ENCODE data around the gene RIC1.
A peak's percentile ranks its signal among the peaks of the same experiment; 100 is the strongest.
"Not testable (repeated sequence)": the region's sequence is repeated elsewhere in the genome, so short reads cannot be mapped to it uniquely, and the experiment has no call there.

RIC1 gene

DNA sequence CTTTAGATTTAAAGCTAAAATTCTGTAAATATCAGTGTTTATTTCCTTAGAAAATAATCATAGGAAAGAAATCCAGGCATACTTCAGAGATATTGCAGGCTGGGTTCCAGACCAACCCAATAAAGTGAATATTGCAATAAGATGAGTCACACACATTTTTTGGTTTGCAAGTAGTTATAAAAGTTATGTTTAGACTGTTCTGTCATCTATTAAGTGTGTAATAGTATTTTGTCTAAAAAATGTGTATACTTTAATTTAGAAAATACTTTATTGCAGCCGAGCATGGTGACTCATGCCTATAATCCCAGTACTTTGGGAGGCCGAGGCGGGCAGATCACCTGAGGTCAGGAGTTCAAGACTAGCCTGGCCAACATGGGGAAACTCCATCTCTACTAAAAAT, 6.9 kb upstream of the RIC1 start:
- no peak for DNase-seq

DNA sequence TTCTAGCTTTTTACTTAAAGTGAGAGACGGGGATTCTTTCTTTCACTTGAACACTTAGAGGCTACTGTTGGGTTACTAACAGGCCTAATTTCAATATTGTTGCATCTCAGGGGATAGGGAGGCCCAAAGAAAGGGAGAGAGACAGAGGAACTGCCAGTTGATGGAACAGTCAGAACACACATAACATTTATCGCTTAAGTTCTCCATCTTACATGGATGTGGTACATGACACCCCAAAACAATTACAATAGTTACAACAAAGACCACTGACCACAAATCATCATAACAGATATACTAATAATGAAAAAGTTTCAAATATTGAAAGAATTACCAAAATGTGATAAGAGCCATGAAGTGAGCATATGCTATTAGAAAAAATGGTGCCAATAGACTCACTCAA, 4.3 kb upstream of the RIC1 start:
- no peak for DNase-seq

DNA sequence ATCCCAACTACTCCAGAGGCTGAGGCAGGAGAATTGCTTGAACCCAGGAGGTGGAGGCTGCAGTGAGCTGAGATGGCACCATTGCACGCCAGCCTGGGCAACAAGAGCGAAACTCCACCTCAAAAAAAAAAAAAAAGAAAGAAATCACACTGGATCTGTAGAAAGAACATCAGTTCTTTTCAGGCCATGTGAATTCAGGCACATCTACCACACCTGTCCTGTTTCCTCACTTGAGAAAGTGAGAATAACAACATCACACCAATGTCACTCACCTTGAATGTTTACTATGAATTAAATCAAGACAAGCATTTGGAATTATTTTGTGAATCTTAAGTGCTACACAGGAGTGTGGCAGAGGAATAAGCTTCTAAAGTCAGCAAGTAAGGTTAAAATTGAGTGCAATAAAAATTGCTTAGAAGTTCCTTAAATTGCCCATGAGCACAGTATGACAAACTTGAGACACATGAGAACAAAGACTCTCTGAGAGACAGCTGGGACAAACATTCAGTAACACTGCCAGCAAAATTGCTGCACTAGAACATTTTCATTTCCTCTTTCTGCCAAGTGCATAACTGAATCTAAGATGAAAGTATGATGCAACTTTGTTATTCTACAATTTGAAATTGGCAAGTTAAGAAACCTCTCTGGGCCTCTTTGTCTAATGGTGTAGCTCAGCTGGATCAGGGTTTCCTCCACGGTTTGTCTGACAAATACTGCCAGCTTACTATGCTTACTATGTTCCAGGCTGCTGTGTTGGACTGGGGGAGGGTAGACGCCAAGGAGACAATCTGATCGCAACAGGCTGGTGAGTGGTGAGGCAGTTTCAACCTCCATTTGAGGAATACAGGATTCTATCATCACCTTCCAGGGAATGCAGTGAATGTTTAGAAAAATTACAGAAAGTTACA, 1.9 kb upstream of the RIC1 start:
- peak; percentile 61 for DNase-seq

DNA sequence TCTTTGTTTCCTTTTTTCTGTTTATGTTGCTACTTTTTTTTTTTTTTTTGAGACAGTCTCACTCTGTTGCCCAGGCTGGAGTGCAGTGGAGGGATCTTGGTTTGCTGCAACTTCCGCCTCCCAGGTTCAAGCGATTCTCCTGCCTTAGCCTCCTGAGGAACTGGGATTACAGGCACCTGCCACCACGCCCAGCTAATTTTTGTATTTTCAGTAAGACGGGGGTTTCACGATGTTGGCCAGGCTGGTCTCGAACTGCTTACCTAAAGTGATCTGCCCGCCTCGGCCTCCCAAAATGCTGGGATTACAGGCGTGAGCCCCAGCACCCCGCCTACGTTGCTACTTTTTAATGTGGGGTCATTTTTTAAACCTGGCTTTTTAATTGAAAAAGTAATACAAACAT, 1.2 kb upstream of the RIC1 start:
- DNase-seq = not testable (repeated sequence)

DNA sequence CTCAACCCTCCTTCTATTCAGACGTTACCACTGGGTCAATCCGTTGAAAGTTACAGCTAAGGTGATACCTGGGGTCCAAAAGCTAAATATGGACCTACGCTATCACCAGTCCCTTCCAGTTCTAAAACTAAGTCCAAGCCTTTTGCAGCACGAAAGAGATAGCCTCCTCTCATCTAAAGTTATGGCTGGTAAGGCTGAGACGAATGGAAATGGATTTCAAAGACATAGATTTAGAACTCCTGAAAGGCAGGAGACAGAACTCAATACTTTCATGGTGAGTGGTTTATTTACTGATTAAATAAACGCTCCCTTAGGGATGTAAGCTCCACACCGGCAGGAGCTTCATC, 751 bp upstream of the RIC1 start:
- no peak for DNase-seq

DNA sequence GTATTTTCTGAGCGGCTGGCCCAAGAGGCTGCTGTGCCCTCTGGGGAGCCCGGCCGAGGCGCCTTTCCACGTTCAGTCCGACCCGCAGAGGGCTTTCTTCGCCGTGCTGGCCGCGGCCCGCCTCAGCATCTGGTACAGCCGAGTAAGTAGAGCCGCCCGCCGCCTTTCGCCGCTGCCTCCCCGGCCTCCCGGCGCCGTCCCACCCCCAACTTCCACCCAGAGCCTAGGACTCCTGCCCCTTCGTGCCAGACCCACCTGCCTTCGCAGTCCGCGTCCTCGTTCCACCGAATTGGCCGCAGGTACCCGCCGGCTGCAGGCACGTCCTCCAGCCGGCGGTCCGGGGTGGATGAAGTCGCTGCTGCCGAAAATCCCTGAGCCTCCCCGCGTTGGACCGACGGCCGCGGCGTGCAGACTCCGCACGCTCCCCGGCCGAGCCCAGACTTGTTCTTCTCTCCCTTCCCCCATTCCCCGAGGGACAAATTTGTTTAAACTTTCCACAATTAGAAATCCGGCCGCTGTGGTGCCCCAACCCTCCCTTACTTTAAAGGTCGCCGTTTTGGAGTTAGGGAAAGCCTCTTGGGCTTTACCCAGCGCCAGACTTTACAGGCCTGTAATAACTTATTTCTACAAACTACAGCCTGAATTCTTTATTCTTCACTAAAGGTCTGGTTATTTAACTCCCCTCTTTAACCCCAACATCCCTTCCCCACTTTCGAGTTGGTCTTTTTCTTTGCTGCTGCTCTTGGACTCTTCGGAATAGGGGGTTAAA, 589 bp downstream of the RIC1 start:
- peak; percentile 43 for DNase-seq

DNA sequence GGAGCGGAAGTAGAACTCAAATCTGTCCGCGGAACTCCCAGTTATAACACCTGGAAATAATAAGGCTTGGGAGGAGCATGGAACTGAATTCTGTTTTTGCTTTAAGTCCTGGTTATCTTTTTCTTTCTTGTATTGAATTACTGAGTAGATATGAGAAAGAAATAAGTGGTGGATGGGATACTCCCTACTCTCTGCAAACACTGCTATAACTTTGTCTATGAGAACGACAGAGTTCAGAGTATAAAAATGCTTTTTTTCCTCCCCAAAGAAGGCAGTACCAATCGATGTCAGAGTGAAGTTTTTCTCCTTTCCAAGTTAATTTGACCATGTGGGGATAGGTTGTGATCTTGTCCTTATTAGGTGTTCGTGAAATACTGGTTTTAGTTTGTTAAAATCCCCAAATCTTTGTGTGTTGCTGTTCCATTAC, 1.2 kb downstream of the RIC1 start:
- no peak for DNase-seq

DNA sequence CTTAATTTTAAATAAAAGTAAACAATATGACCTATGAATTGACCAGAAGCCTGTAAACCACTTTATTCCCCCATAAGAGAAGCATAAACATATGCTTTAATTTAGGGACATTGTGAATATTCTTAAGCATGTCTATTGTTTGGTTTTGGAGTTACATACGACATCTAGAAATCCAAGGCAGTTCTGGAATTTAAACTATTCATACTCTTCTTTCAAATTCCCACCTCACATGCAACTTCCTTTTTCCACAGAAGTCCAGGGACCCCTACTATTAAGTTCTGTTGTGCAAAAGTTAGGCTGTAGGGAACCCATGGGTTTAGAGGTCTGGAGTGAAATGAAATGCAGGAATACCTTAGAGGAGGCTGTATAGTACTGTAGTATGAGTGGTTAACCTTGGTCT, 2.1 kb downstream of the RIC1 start:
- DNase-seq = no peak

DNA sequence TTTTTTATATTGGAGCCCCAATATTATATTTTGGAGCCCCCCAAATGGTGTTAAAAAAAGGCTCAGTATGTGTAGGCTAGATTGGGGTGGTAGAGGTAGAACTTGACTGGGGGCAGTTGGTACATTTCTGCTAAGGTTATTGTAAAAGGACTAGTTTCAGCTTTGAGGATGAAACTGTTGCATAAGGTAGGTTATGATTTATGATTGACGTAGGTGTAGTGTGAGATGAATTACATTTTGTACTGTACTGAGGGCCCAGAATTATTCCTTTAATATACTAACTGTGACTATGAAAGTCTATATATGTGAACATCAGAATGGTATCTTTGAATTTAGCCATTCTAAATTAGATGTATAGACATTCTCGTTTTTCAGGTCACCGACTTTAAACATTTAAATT, 3.6 kb downstream of the RIC1 start:
- DNase-seq = no peak

DNA sequence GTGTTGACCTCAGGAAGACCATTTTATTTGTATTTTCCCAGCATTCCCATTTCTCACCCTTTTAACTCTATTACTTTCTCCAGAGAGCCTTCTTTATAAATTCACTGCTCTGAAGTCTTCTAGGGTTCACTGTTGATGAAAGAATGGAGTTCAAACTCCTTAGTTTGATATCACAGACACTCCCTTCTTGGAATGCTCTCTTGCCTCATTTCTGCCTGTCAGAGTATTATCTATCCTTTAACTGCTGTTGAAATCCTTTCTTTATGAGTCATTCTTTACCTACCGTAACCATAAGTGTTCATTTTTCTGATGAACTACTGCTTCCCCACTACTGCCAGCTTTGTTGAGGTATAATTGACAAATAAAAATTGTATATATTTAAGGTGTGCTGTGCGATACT, 4.3 kb downstream of the RIC1 start:
- no peak for DNase-seq

DNA sequence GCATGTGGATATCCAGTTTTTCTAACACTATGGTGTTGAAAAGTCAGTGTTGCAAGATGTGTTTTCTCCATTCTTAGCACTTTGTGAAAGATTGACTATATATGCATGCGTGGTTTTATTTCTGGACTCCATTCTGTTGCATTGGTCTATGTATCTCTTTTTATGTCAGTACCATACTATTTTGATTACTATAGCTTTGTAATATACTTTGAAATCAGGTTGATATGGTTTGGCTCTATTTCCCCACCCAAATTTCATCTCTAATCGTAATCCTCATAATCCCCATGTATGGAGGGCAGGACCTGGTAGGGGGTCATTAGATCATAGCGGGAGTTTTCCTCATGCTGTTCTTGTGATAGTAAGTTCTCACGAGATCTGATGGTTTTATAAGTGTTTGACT, 6.5 kb downstream of the RIC1 start:
- no peak for DNase-seq

DNA sequence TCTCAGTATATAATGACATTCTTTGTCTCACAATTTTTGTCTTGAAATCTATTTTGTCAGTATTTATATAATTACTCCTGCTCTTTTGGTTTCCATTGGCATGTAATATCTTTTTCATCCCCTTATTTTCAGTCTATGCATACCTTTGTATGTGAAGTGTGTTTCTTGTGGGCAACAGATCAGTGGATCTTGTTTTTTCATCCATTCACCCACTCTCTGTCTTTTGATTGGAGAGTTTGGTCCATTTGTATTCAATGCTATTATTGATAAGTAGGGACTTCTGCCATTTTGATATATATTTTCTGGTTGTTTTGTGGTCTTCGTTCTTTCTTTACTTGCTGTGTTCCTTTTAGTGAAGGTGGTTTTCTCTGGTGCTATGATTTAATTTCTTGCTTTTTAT, 10.9 kb downstream of the RIC1 start:
- no peak for DNase-seq

DNA sequence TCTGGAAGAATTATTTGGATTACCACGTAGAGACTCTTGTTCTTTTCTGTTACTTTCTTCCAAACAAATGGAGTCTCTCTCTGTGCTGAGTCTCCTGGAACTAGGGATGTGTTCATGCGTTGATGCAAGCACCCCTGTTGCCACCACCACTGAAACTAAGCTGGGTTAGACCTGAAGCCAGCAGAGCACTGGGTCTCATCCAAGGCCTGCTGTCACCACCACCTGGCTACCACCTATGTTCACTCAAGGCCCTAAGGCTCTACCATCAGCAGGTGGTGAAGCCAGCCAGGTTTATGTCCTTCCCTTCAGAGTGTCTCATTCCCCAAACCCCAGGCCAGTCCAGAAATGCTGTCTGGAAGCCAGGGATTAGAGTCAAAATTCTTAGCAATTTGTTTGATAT, 13.3 kb downstream of the RIC1 start:
- no peak for DNase-seq

DNA sequence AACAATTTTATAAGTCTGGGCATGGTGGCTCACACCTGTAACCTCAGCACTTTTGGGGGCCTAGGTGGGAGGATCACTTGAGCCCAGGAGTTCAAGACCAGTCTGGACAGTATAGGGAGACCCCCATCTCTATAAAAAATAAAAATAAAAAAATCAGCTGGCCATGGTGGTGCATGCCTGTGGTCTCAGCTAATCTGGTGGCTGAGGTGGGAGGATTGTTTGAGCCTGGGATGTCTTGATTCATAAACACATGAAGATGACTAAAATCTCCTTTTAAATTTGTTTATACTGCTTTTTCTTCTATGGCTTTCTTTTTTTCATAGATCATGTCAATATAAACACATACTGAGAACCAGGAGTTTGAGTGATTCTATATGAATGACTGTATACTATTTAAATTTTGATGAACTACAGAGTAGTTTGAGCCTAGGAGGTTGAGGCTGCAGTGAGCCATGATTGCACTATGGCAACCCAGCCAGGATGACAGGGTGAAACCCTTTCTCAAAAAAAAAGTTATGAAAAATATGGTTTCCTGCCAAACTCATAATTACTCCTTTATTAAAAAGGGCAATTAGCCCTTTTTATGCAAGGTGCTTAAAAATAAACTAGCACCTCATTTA, 14.2 kb downstream of the RIC1 start:
- DNase-seq = peak; percentile 43

DNA sequence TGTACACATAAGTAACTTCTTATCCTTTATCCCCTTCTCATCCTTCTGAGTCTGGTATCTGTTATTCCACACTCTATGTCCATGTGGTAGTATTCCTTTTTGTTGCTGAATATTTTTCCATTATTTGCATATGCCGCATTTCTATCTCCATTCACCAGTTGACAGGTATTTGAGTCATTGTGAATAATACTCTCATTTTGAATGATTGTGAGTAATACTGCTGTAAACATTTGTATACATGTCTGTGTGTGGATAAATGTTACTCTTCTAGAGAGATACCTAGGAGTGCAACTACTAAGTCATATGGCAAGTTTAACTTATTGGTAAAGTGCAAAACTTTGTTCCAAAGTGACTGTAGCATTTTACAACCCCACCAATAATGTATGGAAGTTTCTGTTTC, 15.6 kb downstream of the RIC1 start:
- no peak for DNase-seq

DNA sequence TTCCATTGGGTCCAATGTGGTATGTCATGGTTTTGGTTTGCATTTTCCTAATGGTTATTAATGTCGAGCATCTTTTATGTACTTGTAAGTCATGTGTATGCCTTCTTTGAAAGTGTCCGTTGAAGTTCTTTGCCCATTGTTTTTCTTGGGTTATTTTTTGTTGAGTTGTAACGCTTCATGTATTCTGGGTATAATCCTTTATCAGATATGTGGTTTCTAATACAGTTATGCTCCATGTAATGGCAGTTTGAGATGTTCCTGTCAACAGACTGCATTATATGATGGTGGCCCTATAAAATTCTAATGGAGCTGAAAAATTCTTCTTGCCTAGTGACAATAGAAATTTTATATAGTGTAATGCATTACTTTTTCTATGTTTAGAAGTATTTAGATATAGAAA, 17.2 kb downstream of the RIC1 start:
- no peak for DNase-seq

DNA sequence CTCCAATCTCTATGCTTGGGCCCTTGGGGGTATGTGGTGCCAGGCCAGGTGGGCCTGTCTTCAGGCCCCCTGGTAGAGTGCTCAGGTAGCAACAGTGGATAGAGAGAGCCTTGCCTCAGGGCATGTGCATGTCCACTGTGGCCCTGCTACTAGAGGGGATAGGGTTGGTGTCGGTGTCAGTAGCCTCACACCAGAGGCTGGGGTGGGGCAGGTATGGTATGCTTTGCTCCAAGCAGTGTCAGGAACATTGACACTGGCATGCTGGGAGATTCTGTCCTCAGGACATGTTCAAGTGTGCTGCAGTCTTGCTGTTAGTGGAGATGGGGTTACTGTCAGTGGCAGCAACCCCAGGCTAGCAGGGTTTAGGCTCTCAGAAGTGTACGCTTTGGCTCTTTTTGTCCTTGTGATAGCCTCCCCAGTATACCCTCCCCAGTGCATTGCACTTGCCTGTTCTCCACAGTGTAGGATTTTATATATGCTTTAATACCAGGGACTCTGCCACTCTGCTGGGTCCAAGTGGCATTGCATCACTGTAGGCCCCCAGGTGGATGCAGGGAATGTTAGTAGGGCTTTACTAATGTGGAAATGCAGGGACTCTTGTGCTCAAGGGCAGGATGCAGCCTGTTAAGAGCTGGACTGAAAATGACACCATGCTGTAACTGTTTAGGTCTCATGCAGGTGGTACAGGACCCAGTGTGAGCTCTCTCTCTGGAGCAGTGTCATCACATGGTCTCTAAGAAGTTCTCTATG, 21.6 kb downstream of the RIC1 start:
- no peak for DNase-seq

DNA sequence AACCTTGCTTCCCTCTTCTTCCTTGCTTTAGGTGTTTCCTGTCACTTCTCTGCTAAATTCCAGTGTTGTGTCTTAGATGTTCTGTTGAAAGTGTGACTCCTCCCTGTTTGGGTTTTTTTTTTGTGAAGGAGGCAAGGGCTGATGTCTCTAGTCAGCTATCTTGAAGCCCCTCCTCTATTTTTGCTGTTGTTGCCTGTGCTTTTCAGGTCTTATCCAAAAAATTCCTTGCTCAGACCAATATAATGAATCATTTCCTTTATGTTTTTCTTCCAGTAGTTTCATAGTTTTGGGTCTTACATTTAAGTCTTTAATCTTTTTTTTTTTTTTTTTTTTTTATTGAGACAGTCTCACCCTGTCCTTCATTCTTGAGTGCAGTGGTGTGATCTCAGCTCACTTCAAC, 22.3 kb downstream of the RIC1 start:
- DNase-seq = no peak

DNA sequence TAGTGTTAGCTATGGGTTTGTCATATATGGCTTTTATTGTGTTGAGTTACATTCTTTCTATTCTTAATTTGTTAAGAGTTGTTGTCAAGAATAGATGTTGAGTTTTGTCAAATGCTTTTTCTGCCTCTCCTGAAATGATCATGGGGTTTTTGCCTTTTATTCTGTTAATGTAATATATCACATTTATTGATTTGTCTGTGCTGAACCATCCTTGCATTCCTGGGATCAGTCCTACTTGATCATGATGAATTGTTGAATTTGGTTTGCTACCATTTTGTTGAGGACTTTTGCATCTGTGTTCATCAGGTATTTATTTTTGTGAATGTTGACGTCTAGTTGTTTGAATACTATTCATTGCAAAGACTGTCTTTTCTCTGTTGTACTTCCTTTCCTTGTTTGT, 23.9 kb downstream of the RIC1 start:
- no peak for DNase-seq

DNA sequence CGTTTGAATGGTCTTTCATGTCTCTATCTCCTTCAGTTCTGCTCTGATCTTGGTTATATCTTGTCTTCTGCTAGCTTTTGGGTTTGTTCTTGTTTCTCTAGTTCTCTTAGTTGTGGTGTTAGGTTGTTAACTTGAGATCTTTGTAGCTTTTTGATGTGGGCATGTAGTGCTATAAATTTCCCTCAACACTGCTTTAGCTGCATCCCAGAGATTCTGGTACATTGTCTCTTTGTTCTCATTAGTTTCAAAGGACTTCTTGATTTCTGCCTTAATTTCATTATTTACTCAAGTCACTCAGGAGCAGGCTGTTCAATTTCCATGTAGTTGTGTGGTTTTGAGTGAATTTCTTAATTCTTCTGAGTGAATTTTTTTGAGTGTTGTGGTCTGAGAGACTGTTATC, 33.9 kb downstream of the RIC1 start:
- not testable (repeated sequence) for DNase-seq

DNA sequence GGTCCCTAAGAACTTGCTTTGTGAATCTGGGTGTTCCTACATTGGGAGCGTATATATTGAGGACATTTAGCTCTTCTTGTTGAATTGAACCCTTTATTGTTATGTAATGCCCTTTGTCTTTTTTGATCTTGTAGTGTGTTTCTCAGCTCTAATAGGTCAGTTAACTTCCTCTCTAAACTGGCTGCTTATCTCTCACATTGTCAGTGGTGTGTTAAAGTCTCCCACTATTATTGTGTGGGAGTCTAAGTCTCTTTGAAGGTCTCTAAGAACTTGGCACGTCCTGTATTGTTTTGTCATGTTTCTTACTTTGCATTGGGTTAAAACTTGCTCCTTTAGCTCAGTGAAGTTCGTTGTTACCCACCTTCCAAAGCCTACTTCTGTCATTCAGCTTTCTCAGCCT, 36.2 kb downstream of the RIC1 start:
- no peak for DNase-seq

DNA sequence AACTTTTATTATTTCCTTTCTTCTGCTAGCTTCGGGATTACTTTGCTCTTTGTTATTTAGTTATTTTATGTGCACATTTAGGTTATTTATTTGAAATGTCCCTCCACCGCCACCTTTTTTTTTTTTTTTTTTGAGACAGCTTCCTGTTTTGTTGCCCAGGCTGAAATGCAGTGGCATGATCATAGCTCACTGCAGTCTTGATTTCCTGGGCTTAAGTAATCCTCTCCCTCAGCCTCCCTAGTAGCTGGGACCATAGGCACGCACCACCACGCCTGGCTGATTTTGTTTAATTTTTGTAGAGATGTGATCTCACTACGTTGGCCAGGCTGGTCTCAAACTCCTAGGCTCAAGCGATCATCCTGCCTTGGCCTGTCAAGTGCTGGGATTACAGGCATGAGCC, 38.5 kb downstream of the RIC1 start:
- DNase-seq = no peak

DNA sequence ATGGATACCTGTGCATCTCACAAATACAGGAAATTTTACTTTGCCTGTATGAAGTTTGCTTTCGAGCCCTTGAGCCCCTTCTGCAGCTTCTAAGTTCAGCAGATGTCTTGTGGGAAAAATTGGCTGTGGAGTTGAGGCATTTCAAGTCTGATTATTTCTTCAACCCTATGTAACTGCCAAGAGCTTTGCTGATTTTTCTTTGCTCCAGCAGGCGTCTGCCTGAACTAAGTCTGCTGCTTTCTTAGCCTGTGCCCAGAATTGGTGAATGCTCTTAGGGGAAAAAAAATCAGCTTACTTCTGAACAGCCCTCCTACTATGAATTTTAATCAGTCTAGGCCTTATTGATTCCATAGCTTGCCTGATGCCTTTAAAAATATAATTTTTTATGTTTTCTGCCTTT, 41.2 kb downstream of the RIC1 start:
- no peak for DNase-seq

All from stimulated activated CD4-positive, alpha-beta T cell treated with anti-CD3 and anti-CD28 coated beads, Interleukin-1b, Interleukin-23, amount 100 ng/mL, for 48 hours (primary cell).